Stimulated activated CD4-positive, alpha-beta T cell treated with anti-CD3 and anti-CD28 coated beads, Interleukin-4, amount 100 ng/mL, for 48 hours (primary cell): ENCODE measurements around the gene NECAP2.
"Not testable (repeated sequence)": the region's sequence is repeated elsewhere in the genome, so short reads cannot be mapped to it uniquely, and the experiment has no call there.

Experiments
- DNase-seq, 2 donors: peaks; one replicate each; pipeline ENCODE4 v3.0.0-alpha.2; 2020; ENCODE audit warnings: low read depth in 2 of 2

The NECAP2 gene

GRCh38 chr1:16430606-16431005, 9.9 kb upstream of the NECAP2 start:
- no peak for DNase-seq

- no peak for DNase-seq
These were observed 7.5 kb upstream of the NECAP2 start for GRCh38 chr1:16433030-16433429.

- no peak for DNase-seq
These were observed 6.5 kb upstream of the NECAP2 start for GRCh38 chr1:16434007-16434406.

- DNase-seq: no peak
These were observed 6.0 kb upstream of the NECAP2 start for GRCh38 chr1:16434501-16434900.

- no peak for DNase-seq
These were observed 3.5 kb upstream of the NECAP2 start, which contains the start of gene SPATA21 for GRCh38 chr1:16436946-16437474. SPATA21 (minus strand) TSS chr1:16437424; CDS start chr1:16431371, 6,053 bp downstream.

- DNase-seq: no peak
These were observed 2.0 kb upstream of the NECAP2 start for GRCh38 chr1:16438516-16438915.

- no peak for DNase-seq
These were observed 1.6 kb upstream of the NECAP2 start for GRCh38 chr1:16438924-16439323.

- peak in 1 of 2 donors; percentile 6 for DNase-seq
These were observed 424 bp upstream of the NECAP2 start for GRCh38 chr1:16440131-16440469.

- no peak for DNase-seq
These were observed 750 bp downstream of the NECAP2 start for GRCh38 chr1:16441282-16441665.

- DNase-seq: no peak
These were observed 1.7 kb downstream of the NECAP2 start for GRCh38 chr1:16442265-16442664.

GRCh38 chr1:16442941-16443340, 2.4 kb downstream of the NECAP2 start:
- DNase-seq: no peak

GRCh38 chr1:16443975-16444770, 3.6 kb downstream of the NECAP2 start:
- DNase-seq: no peak

GRCh38 chr1:16445052-16445451, 4.5 kb downstream of the NECAP2 start:
- DNase-seq: no peak

- no peak for DNase-seq
These were observed 5.6 kb downstream of the NECAP2 start for GRCh38 chr1:16446116-16446515.

GRCh38 chr1:16447641-16448040, 7.1 kb downstream of the NECAP2 start:
- DNase-seq: no peak

- DNase-seq: no peak
These were observed 8.5 kb downstream of the NECAP2 start for GRCh38 chr1:16449065-16449464.

GRCh38 chr1:16449666-16450065, 9.1 kb downstream of the NECAP2 start:
- DNase-seq: no peak

- DNase-seq: no peak
These were observed 10.4 kb downstream of the NECAP2 start for GRCh38 chr1:16450863-16451481.

- DNase-seq: no peak
These were observed 11.5 kb downstream of the NECAP2 start for GRCh38 chr1:16451841-16452528.

- not testable (repeated sequence) for DNase-seq
These were observed 14.4 kb downstream of the NECAP2 start for GRCh38 chr1:16454909-16455308.

GRCh38 chr1:16456151-16456550, 15.6 kb downstream of the NECAP2 start:
- DNase-seq: not testable (repeated sequence)

- DNase-seq: no peak
These were observed 18.3 kb downstream of the NECAP2 start for GRCh38 chr1:16458831-16459230.
